Measurements from ENCODE around the gene CD300LB.
"Not testable (repeated sequence)": the region's sequence is repeated elsewhere in the genome, so short reads cannot be mapped to it uniquely, and the experiment has no call there.

Gene CD300LB

DNA sequence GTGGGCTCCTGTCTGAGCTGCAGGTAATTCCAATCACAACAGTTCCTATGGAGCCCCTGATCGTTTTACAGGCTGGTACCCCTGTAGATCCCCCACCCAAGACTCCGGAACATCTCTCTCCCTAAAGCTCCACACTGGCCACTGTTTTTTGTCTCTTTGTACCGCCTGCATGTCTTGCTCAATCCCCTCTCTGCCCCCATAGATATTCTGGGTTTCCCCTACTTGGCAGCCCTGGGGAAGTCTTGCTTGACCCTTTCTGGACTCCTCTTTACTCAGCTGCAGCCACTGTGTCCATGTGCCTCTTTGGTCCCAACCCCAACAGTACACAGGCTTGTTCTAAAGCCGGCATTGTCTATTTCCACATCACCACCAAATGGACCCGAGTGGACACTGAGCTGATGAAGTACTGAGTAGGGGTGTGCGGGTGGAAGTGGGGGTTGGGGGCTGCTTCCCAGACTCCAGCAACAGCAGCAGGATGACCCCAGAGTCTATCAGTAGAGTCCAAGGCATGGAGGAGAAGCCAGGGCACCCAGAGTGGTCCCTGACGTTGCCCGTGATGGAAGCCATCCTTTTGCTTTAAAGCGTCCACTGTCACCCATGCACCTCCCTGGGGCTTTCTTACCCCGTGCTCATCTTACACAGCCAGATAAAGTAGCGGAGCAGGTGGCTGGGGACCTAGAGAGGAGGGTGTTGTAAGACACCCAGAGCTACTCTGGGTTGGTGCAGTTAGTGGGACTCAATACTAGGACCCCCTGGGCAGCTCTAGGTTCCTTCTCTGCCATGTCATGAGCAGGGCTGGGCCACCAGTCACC is 6.4 kb downstream of the CD300LB start:
- DNase-seq, result no peak

DNA sequence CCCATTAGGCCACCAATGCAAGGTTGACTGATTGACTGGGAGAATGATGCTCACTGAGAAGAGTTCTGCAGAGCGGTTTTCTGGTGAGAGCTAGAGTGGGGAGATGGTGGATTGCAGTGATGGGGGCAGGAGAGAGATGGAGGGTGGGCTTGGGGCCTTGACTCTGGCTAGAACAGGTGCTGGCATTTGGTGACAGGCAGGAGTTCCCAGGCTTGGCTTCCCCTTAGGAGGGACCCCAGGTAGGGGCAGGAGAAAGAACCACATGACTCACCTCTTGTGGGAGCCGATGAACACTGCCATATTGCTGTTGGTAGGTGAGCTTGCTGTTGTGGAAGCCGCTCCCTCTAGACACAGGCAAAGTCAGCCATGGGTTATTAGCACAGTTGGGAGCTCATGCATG is 8.0 kb downstream of the CD300LB start:
- DNase-seq, result no peak

DNA sequence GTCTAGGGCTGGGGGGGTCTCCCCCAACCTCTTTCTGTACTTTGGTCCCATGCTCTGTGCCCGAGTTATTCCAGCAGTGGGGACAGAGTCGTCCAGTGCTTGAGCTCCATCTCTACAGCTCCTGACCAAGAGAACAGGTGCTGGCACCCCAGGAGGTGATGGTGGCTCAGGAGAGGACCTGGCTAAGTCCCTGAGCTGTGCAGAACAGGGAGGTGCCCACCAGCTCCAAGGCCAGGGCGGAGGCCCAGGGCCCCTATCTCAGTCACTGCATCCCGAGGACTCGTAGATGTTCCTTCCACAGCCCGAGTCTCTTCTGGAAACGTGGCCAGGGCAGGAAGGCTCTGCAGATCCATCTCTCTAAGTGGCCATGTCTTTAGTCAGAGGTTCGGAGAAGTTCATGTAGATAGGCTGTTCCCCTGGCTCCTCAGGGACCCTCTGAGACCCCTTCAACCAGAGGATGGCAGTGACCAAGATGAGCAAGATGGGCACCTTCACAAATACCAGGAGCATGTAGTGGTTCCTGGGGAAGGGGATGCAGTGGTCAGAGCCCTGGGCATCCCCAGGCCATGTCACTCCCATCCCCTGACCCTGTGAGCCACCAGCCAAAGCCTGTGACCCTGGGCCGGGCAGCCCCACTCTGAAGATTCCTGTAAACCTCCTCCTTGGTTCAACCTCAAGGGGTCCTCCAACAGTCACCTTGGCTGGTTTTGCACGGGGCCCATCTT is 8.7 kb downstream of the CD300LB start:
- DNase-seq, result no peak

DNA sequence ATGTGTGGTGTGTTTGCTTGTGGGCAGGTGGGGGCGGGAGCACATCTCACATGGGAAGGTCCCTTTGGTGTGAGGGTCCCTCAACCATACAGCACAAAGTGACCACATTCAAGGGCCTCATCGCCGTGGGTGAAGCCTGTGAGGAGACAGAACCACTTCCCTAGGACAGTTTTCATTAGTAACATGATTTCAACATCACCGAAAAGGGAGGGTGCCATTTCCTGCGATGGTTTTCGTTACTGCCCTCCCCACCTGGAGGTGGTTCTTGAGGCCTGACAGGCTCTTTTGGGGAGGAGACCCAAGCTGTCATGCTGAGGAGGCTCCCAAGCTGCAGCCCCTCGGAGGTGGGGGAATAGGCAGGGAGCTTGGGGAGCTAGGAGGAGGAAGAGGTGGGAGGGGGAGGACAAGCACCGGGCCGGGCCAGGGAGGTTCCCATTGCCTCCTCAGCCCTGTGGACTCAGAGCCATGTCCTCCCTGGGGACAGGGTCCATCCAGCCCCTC is 9.5 kb downstream of the CD300LB start:
- no peak for DNase-seq

DNA sequence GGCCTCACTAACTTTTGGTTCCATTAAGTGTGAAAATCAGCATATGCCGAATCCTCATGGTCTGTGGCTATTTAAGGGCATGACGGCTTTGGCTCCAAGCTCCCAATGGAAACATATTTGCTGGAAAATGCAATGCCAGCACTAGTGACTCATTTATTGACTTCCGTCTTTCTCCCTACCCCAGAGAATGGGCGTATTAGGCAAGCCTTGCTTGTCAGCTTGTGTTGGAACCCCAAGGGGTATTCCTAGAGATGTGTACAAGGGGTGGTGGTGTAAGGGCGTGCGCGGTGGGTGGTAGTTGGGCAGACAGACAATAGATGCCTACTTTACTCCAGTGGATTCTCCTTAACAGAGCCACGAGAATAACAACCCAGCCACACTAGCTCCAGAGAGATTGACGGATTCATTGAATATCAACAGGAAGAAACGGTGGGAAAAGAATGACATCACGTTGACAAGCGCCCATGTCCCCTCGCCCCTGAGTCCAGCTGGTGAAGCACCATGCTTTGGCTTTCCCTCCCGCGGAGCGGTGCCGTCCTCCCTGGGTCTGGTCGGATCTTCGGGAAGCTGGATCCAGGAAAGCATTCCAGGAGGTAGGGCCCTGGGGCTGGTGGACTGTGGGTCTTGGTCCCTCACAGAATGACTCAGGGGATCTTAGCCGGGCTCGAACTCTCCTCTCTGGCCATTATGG is 10.3 kb downstream of the CD300LB start:
- no peak for DNase-seq

DNA sequence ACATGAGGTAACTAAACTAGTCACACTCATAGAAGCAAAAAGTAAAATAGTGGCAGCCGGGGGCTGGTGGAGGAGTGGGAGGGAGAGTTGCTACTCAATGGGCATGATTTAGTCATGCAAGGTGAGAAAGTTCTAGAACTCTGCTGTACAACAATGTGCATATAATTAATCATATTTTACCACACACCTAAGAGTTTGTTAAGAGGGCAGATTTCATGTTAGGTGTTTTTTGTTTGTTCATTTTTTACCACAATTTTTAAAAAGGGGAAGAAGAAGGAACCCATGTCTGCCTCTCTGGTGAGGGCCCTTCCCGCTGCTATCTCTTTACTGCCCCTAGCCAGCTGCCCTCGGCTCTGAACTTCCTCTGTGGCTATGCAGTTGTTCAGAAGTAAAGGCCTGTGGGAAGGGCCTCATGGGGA is 11.2 kb downstream of the CD300LB start:
- DNase-seq, result peak; percentile 18

DNA sequence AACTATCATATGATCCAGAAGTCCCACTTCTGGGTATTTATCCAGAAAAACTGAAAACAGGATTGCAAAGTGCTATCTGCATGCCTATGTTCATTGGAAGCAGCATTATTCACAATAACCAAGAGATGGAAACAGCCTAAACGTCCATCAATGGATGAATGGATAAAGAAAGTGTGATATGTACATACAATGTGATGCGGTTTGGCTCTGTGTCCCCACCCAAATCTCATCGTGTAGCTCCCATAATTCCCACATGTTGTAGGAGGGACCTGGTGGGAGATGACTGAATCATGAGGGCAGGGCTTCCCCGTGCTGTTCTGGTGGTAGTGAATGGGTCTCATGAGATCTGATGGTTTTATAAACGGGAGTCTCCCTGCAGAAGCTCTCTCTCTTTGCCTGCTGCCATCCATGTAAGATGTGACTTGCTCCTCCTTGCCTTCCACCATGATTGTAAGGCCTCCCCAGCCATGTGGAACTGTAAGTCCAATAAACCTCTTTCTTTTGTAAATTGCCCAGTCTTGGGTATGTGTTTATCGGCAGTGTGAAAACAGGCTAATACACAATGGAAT is 12.8 kb downstream of the CD300LB start:
- not testable (repeated sequence) for DNase-seq

DNA sequence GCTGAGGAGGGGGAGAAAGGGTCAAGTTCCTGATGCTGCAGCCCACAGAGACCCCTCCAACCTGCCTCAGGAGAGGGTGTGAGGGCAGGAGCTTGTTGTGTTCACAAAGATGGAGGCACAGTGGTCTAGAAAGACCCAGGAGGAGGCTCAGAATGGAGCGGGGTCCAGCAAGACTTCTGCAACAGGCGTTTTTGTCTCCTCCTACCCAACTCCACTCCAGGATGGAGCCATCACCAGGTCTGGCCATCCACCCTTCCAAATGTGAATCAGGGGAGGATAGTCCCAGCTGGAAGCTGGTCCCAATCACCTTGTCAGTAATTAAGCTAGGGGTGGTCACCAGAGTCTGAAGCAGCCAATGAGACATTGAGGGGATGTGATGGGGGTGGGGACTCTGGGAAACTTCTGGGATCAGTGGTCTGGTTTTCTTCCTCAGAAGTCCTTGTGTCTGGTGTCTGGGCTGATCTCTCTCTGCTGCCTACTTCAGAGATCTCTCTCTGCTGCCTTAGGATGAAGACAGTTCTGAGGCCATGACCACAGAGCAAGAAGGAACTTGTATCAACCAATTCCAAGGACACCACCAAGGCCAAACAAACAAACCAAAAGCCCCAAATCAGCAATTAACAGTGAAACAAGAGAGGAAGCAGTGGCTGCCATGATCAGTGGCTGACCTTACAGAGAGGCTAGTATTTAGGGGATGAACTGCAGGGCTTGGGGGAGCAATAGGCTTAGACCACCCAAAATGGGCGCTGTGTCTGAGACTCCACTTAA is 14.5 kb downstream of the CD300LB start:
- DNase-seq, result no peak

DNA sequence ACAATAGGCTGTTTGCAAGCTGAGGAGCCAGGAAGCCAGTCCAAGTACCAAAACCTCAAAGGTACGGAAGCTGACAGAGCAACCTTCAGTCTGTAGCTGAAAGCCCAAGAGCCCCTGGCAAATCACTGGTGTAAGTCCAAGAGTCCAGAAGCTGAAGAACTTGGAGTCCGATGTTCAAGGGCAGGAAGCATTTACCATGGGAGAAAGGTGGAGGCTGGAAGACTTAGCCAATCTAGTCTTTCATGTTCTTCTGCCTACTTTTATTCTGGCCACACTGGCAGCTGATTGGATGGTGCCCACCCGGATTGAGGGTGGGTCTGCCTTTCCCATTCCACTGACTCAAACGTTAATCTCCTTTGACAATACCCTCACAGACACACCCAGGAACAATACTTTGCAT is 15.3 kb downstream of the CD300LB start:
- no peak for DNase-seq

DNA sequence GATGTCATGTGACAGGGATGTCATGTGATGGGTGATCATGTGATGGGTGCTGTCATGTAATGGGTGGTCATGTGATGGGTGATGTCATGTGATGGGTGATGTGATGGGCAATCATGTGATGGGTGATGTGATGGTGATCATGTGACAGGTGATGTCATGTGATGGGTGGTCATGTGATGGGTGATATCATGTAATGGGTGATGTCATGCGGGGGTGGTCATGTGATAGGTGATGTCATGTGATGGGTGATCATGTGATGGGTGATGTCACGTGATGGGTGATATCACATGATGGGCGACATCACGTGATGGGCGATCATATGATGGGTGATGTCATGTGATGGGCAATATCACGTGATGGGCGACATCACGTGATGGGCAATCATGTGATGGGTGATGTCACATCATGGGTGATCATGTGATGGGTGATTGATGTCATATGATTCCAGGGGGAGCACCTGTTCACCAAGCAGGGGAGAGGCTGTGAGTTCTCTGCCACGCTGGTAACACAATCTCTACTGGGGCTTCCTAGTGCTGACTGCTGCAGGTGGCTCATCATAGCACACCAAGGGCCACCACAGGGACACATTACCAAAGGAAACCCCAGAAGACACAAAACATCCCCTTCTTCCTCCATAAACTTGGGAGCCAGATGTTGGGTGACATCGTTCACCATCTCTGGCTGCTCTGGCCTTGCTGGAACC is 16.5 kb downstream of the CD300LB start:
- no peak for DNase-seq

DNA sequence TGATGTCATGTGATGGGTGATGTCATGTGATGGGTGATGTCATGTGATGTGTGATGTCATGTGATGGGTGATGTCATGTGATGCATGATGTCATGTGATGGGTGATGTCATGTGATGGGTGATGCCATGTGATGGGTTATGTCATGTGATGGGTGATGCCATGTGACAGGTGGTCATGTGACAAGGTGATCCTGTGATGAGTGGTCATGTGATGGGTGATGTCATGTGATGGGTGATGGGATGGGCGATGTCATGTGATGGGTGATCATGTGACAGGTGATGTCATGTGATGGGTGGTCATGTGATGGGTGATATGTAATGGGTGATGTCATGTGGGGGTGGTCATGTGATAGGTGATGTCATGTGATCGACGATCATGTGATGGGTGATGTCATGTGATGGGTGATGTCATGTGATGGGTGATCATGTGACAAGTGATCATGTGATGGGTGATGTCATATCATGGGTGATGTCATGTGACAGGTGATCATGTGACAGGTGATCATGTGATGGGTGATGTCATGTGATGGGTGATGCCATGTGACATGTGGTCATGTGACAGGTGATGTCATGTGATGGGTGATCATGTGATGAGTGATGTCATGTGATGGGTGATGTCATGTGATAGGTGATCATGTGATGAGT is 17.2 kb downstream of the CD300LB start:
- DNase-seq, result peak; percentile 58

DNA sequence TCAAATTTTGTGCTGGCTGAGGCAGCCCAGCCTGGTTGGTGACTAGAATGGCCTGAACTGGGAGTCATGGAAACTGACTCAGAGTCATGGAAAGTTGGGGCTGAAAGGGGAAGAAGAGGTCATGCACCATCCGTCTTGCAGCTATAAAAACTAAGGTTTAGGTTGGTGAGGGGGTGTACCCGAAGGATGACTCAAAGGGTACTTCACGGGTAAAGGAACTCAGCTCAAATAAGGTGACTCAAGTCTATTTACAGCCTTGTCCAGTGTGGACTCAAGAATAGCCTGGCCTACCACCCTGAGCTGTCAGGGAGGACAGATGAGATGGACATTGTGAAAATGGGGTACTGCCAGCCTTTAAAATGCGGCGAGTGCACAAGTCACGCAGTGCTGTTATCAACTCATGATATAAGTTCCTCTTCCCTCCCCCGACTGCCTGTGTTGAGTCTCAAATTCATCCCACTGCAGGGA is 18.6 kb downstream of the CD300LB start:
- DNase-seq, result peak; percentile 14

DNA sequence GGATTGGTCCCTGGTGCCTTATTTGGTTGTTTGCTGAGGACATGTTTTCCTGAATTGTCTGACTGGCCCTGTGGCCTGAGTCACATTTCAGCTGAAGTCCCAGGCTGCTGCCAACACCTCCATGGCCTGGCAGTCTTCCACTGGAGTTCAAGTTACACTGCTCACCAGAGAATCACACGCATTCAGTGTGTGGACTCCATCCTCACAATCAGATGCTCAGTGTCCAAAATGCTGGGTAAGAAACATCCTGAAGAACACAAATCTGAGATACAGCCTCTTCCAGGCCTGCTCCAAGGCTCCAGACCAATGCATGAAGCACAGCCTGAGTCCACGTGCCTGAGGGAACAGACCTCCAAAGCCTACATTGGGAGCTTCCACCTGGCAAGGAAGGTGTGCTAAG is 19.2 kb downstream of the CD300LB start:
- no peak for DNase-seq

DNA sequence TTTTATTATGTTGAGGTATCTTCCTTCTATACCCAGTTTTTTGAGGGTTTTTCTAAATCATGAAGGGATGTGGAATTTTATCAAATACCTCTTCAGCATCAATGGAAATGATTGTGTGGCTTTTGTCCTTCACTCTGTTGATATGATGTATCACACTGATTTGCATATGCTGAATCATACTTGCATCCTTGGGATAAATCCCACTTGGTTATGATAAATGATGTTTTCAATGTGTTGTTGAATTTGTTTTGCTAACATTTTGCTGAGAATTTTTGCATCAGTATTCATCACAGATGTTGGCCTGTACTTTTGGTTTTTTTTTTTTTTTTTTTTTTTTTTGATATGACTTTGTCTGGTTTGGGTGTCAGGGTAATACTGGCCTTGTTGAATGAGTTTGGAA is 23.1 kb downstream of the CD300LB start:
- DNase-seq, result no peak

DNA sequence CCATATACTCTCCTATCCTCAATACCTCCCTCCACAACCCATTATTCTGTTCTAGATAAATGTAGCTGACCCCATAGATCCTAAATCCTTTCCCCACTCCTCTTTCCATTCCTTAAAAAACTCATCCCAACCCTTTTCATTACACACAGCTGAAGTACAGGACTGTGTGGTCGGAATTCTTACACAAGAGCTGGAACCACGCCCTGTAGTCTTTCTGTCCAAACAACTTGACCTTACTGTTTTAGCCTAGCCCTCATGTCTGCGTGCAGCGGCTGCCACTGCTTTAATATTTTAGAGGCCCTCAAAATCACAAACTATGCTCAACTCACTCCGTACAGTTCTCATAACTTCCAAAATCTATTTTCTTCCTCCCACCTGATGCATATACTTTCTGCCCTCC is 27.3 kb downstream of the CD300LB start:
- not testable (repeated sequence) for DNase-seq

DNA sequence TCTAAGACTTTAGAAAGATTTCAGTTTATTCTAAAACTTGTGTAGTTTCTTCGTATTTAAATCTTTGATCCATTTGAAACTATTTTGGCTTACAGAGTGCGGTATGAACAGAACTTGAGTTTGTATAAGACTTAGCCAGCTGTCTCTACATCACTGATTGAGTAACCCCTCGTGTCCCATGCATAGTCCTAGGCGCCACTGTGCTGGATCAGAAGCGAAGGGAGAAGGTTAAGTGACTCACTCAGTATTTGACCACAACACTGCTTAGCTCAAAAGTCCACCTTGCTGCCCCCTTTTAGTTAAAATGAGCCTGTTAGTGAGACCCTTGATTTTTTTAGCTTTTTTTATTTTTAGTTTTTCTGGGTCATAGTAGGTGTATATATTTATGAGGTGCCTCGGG is 28.4 kb downstream of the CD300LB start:
- no peak for DNase-seq

DNA sequence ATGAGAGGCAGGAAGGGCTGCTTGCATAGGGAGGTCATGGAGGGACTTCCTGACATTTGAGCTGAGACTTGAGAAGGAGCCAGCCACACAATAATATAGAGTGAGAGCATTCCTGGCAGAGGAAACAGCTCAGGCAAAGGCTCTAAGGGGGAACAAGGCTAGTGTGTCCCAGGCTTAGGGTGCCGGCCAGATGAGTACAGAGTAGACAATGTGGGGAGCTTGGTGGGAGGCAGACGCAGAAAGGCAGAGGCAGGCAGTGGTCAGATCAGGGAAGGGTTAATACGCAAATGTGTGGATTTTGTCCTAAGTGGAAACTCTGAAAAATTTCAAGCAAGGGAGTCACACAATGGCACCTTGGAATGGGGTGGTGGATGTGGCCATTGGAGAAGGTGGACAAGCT is 31.3 kb downstream of the CD300LB start:
- DNase-seq, result no peak

DNA sequence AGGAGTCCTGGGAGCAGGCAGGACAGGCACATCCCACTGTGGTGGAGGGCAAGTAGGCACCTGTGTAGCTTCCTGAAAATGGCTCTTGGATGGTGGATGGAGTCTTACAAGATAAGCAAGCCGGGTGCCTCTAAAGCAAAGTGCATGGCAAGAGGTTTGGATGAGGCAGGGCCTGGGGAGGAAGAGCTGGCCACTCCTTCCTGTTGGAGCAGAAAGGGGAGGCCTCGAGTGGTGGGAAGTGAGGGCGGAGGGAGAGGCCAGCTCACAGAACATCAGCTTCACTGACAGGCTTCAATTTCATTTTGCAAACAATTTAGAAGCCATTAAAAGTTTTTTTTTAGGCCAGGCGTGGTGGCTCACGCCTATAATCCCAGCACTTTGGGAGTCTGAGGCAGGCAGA is 33.8 kb downstream of the CD300LB start:
- no peak for DNase-seq

DNA sequence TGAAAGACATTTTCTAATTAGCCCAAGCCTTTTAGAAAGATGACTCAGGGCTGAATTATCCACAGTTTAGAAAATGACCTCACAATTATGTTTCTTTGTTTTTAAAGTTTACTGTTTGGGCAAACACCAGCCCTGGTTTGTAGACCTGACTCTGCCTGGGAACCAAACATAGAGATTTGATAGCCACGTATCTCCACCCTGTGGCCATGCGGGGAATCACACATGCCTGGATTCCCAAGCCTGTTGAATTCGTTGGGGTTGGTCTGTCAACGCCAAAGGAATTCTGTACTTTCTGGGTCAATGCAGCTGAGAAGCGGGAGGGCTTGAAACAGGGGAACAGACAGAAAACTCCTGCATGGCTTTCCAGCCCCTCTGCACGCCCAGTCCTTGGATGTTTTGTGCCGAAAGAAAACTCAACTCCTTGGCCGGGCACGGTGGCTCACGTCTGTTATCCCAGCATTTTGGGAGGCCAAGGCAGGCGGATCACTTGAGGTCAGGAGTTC is 37.9 kb downstream of the CD300LB start:
- DNase-seq, result peak; percentile 80

DNA sequence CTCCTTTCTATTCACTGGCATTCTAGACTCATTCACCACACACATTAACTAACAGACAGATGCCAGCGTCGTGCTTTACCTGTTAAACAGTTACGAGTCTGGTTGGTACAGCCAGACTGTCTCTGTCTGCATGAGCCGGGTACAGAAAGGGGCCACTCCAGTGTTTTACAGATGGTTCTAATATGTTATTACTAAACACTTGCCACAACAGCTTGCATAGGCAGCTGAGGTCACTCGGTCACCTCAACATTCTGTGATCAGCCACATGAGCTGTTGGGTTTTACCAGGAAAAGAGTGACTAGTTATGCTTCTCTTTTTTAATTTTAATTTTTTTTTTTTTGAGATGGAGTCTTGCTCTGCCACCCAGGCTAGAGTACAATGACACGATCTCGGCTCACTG is 39.6 kb downstream of the CD300LB start:
- no peak for DNase-seq

DNA sequence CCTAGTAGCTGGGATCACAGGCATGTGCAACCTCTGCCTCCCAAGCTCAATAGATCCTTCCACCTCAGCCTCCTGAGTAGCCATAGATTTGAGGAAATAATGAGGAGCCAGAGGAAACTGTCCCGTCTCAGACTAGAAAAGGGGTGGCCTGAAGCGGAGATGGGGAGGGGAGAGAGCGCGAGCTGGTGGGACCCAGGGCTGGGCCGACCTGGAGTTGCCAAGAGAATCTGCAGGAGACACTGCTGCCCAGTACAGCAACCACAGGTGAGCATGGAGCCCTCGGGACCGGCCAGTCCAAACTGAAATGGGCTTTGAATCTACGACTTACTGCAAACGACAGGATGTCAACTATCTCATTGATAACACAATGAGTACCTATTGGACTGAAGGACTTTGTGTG is 40.6 kb downstream of the CD300LB start:
- DNase-seq, result no peak
